Activated CD8-positive, alpha-beta T cell treated with anti-CD3 and anti-CD28 coated beads for 36 hours (primary cell): ENCODE results near the gene AGL. TPM values are rescaled to one million over a fixed set of nuclear protein-coding genes. Genes with fewer than 3 reads are reported as not detected.
"Not testable (repeated sequence)": the region's sequence is repeated elsewhere in the genome, so short reads cannot be mapped to it uniquely, and the experiment has no call there.

Experiments used
- ATAC-seq: fragments of 200-7000 bp; cut with Tn5 transposase; one replicate; pipeline ENCODE4 v1.10.0; 2021; ENCODE audit warnings: mild to moderate bottlenecking, moderate library complexity
- CTCF ChIA-PET: fragments of 350-600 bp; sonication (Branson Sonifier 250); formaldehyde crosslinking; loops from one replicate; lab custom pipeline; 2021; ENCODE audit warnings: antibody characterized with exemption; lab: Charles Lee
- POLR2A ChIA-PET: fragments of 350-600 bp; sonication (Branson Sonifier 250); formaldehyde crosslinking; loops from one replicate; lab custom pipeline; 2021; ENCODE audit warnings: antibody characterized with exemption; lab: Charles Lee
- DNase-seq: peaks from one replicate; pipeline ENCODE4 v3.0.0-alpha.2; 2020
- H3K27ac Mint-ChIP-seq: one replicate; pipeline ENCODE4 v1.8.0; 2021; ENCODE audit warnings: mild to moderate bottlenecking, mixed read lengths
- H3K27me3 Mint-ChIP-seq: one replicate; pipeline ENCODE4 v1.8.0; 2021; ENCODE audit warnings: mixed read lengths
- H3K36me3 Mint-ChIP-seq: one replicate; pipeline ENCODE4 v1.8.0; 2021; ENCODE audit warnings: low read depth, mixed read lengths
- H3K4me1 Mint-ChIP-seq: one replicate; pipeline ENCODE4 v1.8.0; 2021; ENCODE audit warnings: low read depth, mixed read lengths
- H3K4me3 Mint-ChIP-seq: one replicate; pipeline ENCODE4 v1.8.0; 2021; ENCODE audit warnings: mild to moderate bottlenecking, moderate library complexity, mixed read lengths
- H3K9me3 Mint-ChIP-seq: one replicate; pipeline ENCODE4 v1.8.0; 2021; ENCODE audit warnings: mixed read lengths
- intact Hi-C: fragments of 100-400 bp; cut with micrococcal nuclease; formaldehyde crosslinking; loops from one replicate; pipeline ENCODE4 v1.10.0; 2022
- total RNA-seq, 2 experiments: library from RNA; stranded (reverse); gene quantifications; one replicate each; pipeline ENCODE4 v1.2.3, GENCODE V29; 2021
- TF ChIP-seq, protein P1 (sequence below): fragments of 200-600 bp; IDR thresholded peaks from one replicate; pipeline ENCODE4 v1.8.0; 2022; ENCODE audit warnings: antibody characterized with exemption, mild to moderate bottlenecking

The AGL gene
- total RNA-seq, 2 experiments from 2014 or later = 14.2 to 14.5 TPM

- Mint-ChIP-seq H3K4me1 (no peaks in the 10 kb centered on the region), H3K27ac (no peak overlapping the region), H3K9me3 (no peaks in the 10 kb centered on the region), H3K36me3 (peaks cover 18% of the 10 kb centered on the region), H3K4me3 (no peak overlapping the region), H3K27me3 (no peaks in the 10 kb centered on the region)
- ATAC-seq (no peak), DNase-seq (no peak)
- ChIA-PET CTCF (no interaction called here), POLR2A (interaction anchor here (0.7 kb wide), 1 partner anchor 29 kb away, joined by 3 read pairs; no protein-coding TSS in a partner anchor)
- TF ChIP-seq, protein P1, sequence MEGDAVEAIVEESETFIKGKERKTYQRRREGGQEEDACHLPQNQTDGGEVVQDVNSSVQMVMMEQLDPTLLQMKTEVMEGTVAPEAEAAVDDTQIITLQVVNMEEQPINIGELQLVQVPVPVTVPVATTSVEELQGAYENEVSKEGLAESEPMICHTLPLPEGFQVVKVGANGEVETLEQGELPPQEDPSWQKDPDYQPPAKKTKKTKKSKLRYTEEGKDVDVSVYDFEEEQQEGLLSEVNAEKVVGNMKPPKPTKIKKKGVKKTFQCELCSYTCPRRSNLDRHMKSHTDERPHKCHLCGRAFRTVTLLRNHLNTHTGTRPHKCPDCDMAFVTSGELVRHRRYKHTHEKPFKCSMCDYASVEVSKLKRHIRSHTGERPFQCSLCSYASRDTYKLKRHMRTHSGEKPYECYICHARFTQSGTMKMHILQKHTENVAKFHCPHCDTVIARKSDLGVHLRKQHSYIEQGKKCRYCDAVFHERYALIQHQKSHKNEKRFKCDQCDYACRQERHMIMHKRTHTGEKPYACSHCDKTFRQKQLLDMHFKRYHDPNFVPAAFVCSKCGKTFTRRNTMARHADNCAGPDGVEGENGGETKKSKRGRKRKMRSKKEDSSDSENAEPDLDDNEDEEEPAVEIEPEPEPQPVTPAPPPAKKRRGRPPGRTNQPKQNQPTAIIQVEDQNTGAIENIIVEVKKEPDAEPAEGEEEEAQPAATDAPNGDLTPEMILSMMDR = no peak
- intact Hi-C loops = no loop called here
Observed at GRCh38 chr1:99891997-99892396, 41.8 kb downstream of the AGL start.

GRCh38 chr1:99903278-99903677 is 53.1 kb downstream of the AGL start:
- H3K27ac Mint-ChIP-seq, POLR2A ChIA-PET, intact Hi-C loops, ATAC-seq, H3K4me3 Mint-ChIP-seq, H3K4me1 Mint-ChIP-seq, H3K9me3 Mint-ChIP-seq, H3K27me3 Mint-ChIP-seq, CTCF ChIA-PET, DNase-seq: not testable (repeated sequence)
- peaks cover 49% of the 10 kb centered on the region for H3K36me3 Mint-ChIP-seq

DNA sequence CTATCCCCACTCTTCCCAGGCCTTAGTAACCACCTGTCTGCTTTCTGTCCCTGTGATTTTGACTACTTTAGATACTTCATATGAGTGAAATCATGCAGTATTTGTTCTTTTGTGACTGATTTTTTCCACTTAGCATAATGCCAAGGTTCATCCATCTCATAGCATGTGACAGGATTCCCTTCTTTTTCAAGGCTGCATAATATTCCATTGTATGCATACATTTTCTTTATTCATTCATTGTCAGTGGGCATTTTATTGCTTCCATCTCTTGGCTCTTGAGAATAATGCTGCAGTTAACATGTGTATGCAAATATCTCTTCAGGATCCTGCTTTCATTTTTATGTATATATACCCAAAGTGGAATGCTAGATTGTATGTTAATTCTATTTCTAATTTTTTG is 56.4 kb downstream of the AGL start:
- H3K27me3 Mint-ChIP-seq = no peaks in the 10 kb centered on the region
- intact Hi-C loops = no loop called here
- no peak overlapping the region for H3K4me3 Mint-ChIP-seq
- no peak for ATAC-seq
- TF ChIP-seq, protein P1 = no peak
- H3K4me1 Mint-ChIP-seq = peaks cover 5% of the 10 kb centered on the region
- H3K9me3 Mint-ChIP-seq = peaks cover 9% of the 10 kb centered on the region
- CTCF ChIA-PET = no interaction called here
- POLR2A ChIA-PET = no interaction called here
- no peak overlapping the region for H3K27ac Mint-ChIP-seq
- H3K36me3 Mint-ChIP-seq = peaks cover 43% of the 10 kb centered on the region
- no peak for DNase-seq

DNA sequence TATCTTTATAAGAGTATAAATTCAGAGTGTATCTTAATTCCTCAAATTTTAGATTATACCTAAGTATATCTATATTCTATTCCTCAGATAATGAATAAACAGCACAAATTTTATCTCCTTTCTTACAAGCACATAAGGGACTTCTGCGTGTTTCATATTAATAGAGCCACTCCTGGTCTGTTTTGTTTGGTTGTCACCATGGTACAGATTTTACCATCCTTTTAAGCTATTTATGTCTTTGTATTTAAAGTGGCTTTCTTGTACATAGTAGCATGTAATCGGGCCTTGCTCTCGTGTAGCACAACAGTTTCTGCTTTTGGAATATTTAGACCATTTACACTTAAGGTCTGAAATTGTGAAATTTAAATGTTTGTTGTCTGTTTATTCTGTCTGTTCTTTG is 67.1 kb downstream of the AGL start:
- H3K27ac Mint-ChIP-seq = no peak overlapping the region
- no peak for ATAC-seq
- intact Hi-C loops = no loop called here
- POLR2A ChIA-PET = no interaction called here
- H3K9me3 Mint-ChIP-seq = no peaks in the 10 kb centered on the region
- no peaks in the 10 kb centered on the region for H3K4me1 Mint-ChIP-seq
- CTCF ChIA-PET = no interaction called here
- DNase-seq = no peak
- no peaks in the 10 kb centered on the region for H3K27me3 Mint-ChIP-seq
- peaks cover 5% of the 10 kb centered on the region for H3K36me3 Mint-ChIP-seq
- TF ChIP-seq, protein P1 = no peak
- no peak overlapping the region for H3K4me3 Mint-ChIP-seq

DNA sequence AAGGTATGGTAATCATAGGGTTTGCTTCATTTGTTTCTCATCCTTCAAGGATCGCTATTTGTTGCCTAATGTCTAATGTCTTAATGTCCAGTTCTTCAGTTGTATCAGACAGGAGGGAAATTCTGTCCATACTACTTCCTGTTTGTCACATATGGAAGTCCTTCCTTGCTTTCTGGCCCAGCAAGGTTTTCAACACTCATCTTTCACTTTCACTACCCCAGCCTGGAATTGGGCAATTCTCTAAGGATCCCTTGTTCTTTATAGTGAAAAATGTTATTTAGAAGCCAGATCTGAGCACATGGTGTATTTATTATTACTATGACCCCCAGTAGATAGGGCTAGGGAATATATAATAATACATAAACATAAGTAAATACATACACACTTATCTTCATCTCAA is 69.1 kb downstream of the AGL start:
- TF ChIP-seq, protein P1 = no peak
- CTCF ChIA-PET = interaction anchor here (1.3 kb wide), 1 partner anchor 33 kb away, joined by 3 read pairs; no protein-coding TSS in a partner anchor
- H3K27ac Mint-ChIP-seq = no peak overlapping the region
- H3K27me3 Mint-ChIP-seq = no peaks in the 10 kb centered on the region
- POLR2A ChIA-PET = interaction anchor here (0.7 kb wide), 1 partner anchor 38 kb away, joined by 3 read pairs; no protein-coding TSS in a partner anchor
- DNase-seq = no peak
- H3K36me3 Mint-ChIP-seq = peaks cover 4% of the 10 kb centered on the region
- no peaks in the 10 kb centered on the region for H3K4me1 Mint-ChIP-seq
- intact Hi-C loops = no loop called here
- H3K4me3 Mint-ChIP-seq = no peak overlapping the region
- no peak for ATAC-seq
- no peaks in the 10 kb centered on the region for H3K9me3 Mint-ChIP-seq
